Osteoblast (primary cell): ENCODE measurements around the gene HIVEP2. TPM values are rescaled to one million over a fixed set of nuclear protein-coding genes. Genes with fewer than 3 reads are reported as not detected.

ENCODE experiments used
- DNase-seq: peaks from one replicate; pipeline ENCODE4 v3.0.0; 2011; ENCODE audit warnings: low spot score, mixed read lengths; ENCODE audit not compliant: insufficient read length; ENCODE audit errors: missing footprints
- H2AFZ ChIP-seq: 2 replicates; pipeline ENCODE4 v1.6.0; 2011; ENCODE audit warnings: mild to moderate bottlenecking, low read length
- H3K27ac ChIP-seq: 2 replicates; pipeline ENCODE4 v1.5.1; 2011; ENCODE audit warnings: mild to moderate bottlenecking, low read depth, low read length, moderate library complexity
- H3K27me3 ChIP-seq: 2 replicates; pipeline ENCODE4 v1.6.0; 2012; ENCODE audit warnings: mild to moderate bottlenecking, control low read depth, inconsistent platforms, low read length, moderate library complexity; ENCODE audit not compliant: insufficient read depth
- H3K36me3 ChIP-seq: 2 replicates; pipeline ENCODE4 v1.5.1; 2011; ENCODE audit warnings: mild to moderate bottlenecking, low read length, control low read depth, moderate library complexity; ENCODE audit not compliant: insufficient read depth
- H3K4me1 ChIP-seq: 2 replicates; pipeline ENCODE4 v1.5.1; 2011; ENCODE audit warnings: mild to moderate bottlenecking, low read length, control low read depth, moderate library complexity; ENCODE audit not compliant: insufficient read depth
- H3K4me2 ChIP-seq: 2 replicates; pipeline ENCODE4 v1.6.0; 2011; ENCODE audit warnings: mild to moderate bottlenecking, low read length; ENCODE audit not compliant: insufficient read depth
- H3K4me3 ChIP-seq: fragments of 200-600 bp; sonication (generic); 3 replicates; pipeline ENCODE4 v1.5.1; 2012; ENCODE audit warnings: mild to moderate bottlenecking, low read length, inconsistent platforms; ENCODE audit not compliant: insufficient read depth
- H3K79me2 ChIP-seq: 2 replicates; pipeline ENCODE4 v1.6.0; 2012; ENCODE audit warnings: mild to moderate bottlenecking, low read length, control low read depth, inconsistent platforms; ENCODE audit not compliant: insufficient read depth
- H3K9me3 ChIP-seq: 2 replicates; pipeline ENCODE4 v1.5.1; 2011; ENCODE audit warnings: low read depth, low read length, control low read depth
- H4K20me1 ChIP-seq: 2 replicates; pipeline ENCODE4 v1.6.0; 2012; ENCODE audit warnings: mild to moderate bottlenecking, low read length, control low read depth; ENCODE audit not compliant: insufficient read depth
- CTCF ChIP-seq: IDR thresholded peaks from 2 replicates; pipeline ENCODE4 v1.5.1; 2011; ENCODE audit warnings: mild to moderate bottlenecking, low read depth, low read length, moderate library complexity; ENCODE audit errors: extremely low read depth
- total RNA-seq: library from RNA; depleted of rRNA; stranded (reverse); fragments of >200 nt; gene quantifications from 2 replicates; pipeline ENCODE4 v1.2.3, GENCODE V29; 2012

Gene HIVEP2
- total RNA-seq, 1 donor = 30.4 TPM

DNA sequence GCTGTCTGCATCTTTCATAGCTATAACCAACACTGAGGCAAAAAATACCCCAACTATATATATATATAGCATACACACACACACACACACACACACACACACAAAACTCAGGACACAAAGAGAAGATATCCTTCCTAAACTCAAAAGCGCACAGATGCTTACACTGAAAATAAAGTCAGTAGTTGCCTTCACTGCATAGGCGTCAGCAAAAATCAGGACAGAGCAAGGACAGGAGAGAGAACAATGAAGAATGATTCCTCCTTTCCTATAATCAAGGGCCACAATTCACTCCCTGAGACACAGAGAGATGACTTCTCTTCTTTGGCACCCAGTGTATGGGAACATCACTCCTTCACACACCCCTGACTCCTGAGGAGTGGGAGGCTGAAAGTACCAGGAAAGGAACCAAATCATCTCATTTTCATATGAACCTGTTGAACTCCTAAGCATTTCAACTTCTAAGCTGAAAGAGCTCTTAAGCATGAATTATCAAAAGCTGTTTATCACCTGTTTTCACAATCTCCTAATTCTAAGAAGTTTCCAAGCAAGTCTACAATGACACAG, 141.4 kb downstream of the HIVEP2 start:
- H2AFZ ChIP-seq = no peak overlapping the region
- no peaks in the 10 kb centered on the region for H3K9me3 ChIP-seq
- H3K4me1 ChIP-seq = peaks cover 27% of the 10 kb centered on the region
- H3K4me3 ChIP-seq = no peak overlapping the region
- H3K4me2 ChIP-seq = no peak overlapping the region
- H3K36me3 ChIP-seq = no peaks in the 10 kb centered on the region
- no peak for TF ChIP-seq CTCF
- H3K27ac ChIP-seq = peak overlapping the region; percentile 83
- peaks cover 58% of the 10 kb centered on the region for H3K79me2 ChIP-seq
- H3K27me3 ChIP-seq = no peaks in the 10 kb centered on the region
- no peak for DNase-seq
- no peaks in the 10 kb centered on the region for H4K20me1 ChIP-seq

DNA sequence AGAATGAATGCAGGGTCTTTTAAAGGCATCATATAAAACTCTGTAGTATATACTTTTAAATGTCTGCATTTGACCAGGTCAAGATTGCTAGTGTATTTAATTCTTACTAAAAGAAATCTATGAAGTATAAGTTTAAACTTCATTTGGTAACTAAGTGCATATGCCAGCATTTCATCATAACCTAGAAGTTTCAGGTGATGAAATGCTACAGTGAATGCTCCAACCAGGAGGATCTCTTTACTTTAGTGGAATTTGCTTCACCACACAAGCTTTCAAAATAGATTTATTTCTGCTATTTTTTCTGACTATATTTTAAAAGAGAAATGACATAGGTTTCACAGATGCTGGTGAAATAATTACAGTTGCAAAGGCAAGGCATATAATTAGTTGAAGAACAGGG, 141.9 kb downstream of the HIVEP2 start:
- no peak overlapping the region for H3K4me3 ChIP-seq
- H3K9me3 ChIP-seq = no peaks in the 10 kb centered on the region
- H3K36me3 ChIP-seq = no peaks in the 10 kb centered on the region
- H3K79me2 ChIP-seq = peaks cover 57% of the 10 kb centered on the region
- no peak overlapping the region for H3K4me2 ChIP-seq
- no peaks in the 10 kb centered on the region for H3K27me3 ChIP-seq
- TF ChIP-seq CTCF = no peak
- peaks cover 27% of the 10 kb centered on the region for H3K4me1 ChIP-seq
- no peak overlapping the region for H2AFZ ChIP-seq
- H3K27ac ChIP-seq = peak overlapping the region; percentile 83
- no peaks in the 10 kb centered on the region for H4K20me1 ChIP-seq
- no peak for DNase-seq

DNA sequence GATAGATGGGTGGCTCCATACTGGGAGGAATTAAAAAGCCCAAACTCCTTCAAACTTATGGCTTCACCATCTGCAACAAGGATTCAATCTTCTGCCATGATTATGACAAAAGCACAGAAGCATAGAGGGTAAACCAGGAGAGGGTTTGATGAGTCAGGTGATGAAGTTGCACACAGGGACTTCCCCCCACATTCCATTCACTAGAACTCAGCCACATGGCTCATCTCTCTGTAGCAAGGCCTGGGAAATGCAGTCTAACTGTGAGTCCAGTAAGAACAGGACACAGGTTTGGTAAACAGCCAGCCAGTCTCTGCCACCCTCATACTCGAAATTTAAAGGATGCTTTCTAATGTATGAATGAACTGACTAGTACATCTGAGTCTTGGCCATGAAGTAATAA, 142.9 kb downstream of the HIVEP2 start:
- H3K79me2 ChIP-seq = peaks cover 56% of the 10 kb centered on the region
- H3K36me3 ChIP-seq = no peaks in the 10 kb centered on the region
- peak overlapping the region; percentile 83 for H3K27ac ChIP-seq
- H3K9me3 ChIP-seq = no peaks in the 10 kb centered on the region
- H4K20me1 ChIP-seq = no peaks in the 10 kb centered on the region
- DNase-seq = peak; percentile 57
- peak overlapping the region; percentile 12 for H3K4me2 ChIP-seq
- TF ChIP-seq CTCF = no peak
- peaks cover 27% of the 10 kb centered on the region for H3K4me1 ChIP-seq
- no peak overlapping the region for H2AFZ ChIP-seq
- H3K27me3 ChIP-seq = no peaks in the 10 kb centered on the region
- H3K4me3 ChIP-seq = no peak overlapping the region

DNA sequence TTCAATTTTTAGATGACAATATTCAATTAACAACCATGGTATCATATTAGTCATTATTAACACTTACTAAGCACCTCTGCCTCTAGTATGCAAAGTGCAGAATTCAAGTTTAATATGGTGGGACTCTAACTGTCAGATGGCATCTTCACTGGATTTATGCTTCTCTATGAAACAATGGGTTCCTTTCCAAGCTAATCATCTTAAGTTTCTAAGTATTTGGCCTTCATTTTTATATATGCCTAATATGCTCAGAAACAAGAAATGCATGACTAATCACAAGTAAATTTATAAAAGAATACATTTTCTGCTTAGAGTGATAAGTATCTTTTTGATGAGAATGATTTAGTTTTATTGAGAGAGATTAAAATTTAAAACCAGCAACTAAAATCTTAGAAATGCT, 144.7 kb downstream of the HIVEP2 start:
- Histone ChIP-seq H3K79me2 (peaks cover 50% of the 10 kb centered on the region), H3K4me2 (no peak overlapping the region), H2AFZ (no peak overlapping the region), H3K9me3 (no peaks in the 10 kb centered on the region), H3K27me3 (no peaks in the 10 kb centered on the region), H3K36me3 (no peaks in the 10 kb centered on the region), H3K27ac (peak overlapping the region; percentile 83), H3K4me3 (no peak overlapping the region), H4K20me1 (no peaks in the 10 kb centered on the region), H3K4me1 (peaks cover 30% of the 10 kb centered on the region)
- TF ChIP-seq CTCF = no peak
- DNase-seq = no peak
